HG02588 (cell line): ENCODE data around the gene KRTAP5-3.
"Not testable (repeated sequence)": the region's sequence is repeated elsewhere in the genome, so short reads cannot be mapped to it uniquely, and the experiment has no call there.

Experiments used
- ATAC-seq: cut with Tn5 transposase; IDR thresholded peaks from one replicate; pipeline ENCODE4 v1.9.1; 2021; ENCODE audit warnings: mild to moderate bottlenecking, moderate library complexity; ENCODE audit not compliant: unreplicated experiment

The KRTAP5-3 gene

DNA sequence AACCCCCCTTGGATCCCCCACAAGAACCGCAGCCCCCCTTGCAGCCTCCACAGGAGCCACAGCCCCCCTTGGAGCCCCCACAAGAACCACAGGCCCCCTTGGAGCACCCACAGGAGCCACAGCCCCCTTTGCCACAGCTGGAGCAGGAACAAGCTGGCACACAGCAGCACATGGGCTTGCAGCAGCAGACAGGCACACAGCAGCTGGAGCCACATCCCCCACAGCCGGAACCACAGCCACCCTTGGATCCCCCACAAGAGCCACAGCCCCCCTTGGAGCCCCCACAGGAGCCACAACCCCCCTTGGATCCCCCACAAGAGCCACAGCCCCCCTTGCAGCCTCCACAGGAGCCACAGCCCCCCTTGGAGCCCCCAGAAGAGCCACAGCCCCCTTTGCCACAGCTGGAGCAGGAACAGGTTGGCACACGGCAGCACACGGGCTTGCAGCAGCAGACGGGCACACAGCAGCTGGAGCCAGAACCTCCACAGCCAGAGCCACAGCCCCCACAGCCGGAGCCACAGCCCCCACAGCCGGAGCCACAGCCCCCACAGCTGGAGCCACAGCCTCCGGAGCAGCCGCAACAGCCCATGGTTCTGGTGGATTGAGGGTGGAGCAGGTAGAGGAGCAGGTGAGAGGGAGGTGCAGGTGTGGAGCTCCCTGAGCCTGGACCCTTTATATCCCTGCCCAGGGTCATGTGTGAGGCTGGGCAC, 23.4 kb downstream of the KRTAP5-3 start, which contains the start of gene KRTAP5-1:
TSS of gene KRTAP5-1 (minus strand) at position 623 of the 710 bp plus-strand sequence. CDS start at position 589, 34 bp downstream.
- ATAC-seq: not testable (repeated sequence)

GRCh38 chr11:1582909-1583308, 25.4 kb downstream of the KRTAP5-3 start:
- ATAC-seq: not testable (repeated sequence)

GRCh38 chr11:1581976-1582375, 26.3 kb downstream of the KRTAP5-3 start:
- ATAC-seq: no peak

DNA sequence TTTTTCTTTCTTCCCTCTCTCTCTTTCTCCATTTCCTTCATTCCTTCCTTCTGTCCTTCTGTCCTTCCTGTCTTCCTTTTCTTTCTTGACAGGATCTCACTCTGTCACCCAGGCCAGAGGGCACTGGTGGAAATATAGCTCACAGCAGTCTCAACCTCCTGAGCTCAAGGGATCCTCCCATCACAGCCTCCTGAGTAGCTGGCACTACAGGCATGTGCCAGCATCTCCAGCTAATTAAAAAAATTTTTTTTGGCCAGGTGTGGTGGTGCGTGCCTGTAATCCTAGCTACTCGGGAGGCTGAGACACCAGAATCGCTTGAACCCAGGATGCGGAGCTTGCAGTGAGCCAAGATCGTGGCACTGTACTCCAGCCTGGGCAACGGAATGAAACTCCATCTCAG, 31.4 kb downstream of the KRTAP5-3 start:
- no peak for ATAC-seq

- ATAC-seq: not testable (repeated sequence)
Observed at GRCh38 chr11:1575756-1576155, 32.5 kb downstream of the KRTAP5-3 start.

DNA sequence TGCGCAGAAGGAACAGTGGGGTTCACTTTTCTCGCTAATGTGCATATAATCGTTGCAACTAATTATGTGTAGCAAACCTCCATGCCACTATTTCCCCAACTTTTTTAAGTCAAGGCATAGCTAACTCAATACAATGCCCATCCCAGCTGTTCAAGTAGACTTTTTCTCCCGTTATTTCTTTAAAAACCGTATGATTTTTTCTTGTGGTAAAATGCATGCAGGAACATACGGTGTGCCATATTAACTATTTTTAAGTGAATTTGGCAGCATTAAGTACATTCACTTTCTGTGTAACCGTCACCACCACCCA, 33.4 kb downstream of the KRTAP5-3 start:
- ATAC-seq: no peak

- no peak for ATAC-seq
Observed at GRCh38 chr11:1574238-1574932, 33.9 kb downstream of the KRTAP5-3 start.

- no peak for ATAC-seq
Observed at GRCh38 chr11:1573903-1574237, 34.4 kb downstream of the KRTAP5-3 start.

DNA sequence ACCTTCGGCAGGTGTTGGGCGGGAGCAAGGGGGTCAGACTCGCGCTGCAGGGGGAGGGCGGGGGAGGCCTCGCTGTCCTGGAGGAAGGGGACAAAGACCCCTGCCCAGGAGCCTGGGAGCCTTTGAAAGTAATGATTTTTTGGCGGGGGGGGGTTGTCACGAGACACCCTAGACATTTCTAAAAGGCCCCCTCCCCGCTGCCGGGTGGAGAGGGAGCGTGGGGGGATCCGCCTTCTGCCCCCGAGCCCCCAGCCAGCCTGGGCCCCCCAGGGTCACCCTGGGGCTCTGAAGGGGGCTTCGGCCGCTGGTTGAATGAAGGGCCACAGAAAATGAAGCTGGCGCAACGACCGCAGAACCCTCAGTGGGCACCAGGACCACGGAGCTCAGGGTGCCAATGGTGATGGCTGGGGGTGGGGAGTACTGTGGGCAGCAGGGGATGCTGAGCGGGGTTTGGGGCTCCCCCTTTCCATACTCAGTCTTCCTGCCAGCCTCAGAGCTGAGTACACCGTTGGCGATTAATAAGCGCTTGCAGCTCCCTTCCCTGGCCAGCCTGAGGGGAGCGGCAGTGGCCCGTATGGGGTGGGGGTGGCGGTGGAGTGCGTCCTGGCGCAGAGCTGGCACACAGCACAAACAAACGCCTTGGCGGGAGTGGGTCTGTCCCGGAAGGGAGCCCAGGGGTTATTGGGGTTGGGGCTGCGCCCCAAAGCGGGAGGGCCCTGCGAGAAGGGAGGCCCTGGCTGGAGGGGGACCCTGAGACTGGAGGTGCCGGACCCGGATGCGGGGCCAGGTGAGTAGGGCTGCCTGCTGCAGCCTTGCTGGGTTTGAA, 35.0 kb downstream of the KRTAP5-3 start:
- no peak for ATAC-seq

DNA sequence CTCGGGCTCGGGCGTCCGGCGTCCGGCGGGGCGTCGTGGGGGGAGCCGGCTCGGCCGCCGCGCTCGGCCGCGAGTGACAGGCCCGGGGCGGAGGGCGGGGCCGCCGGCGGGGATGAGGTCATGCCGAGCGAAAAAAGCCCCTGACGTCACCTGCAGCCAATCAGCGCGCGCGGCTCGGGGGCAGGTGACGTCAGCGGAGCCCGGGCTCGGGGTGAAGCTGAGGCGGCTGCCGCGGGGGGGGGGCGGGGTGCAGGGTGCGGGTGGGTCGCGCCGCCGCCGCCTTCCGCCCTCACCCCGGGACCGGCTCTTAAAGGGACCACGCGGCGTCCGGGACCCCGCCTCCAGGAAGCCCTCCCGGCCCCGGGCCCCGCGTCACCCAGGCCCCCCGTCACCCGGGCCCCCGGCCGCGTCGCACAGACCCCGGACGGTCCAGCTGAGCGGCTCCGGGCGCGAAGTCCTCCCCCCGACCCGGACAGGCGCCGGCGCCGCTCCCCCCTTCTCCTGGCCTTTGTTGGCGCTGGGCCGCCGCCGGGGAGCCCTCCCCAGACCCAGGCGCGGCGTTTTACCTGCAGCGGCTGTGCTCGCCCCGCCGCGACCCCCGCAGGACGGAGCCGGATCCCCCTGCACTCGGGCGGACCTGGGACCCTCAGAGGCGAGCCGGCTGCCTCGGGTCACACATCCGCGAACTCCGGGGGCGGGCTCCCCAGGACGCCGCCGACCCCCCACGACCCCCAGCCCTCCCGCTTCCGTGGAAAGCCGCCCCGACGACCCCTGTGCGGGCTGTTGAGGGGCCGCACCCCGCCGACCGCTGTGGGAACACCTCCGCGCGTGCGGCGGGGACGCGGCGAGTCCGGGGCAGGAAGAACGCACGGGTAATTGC, 35.8 kb downstream of the KRTAP5-3 start, which contains the start of gene DUSP8:
TSS of gene DUSP8 (minus strand) at position 75 of the 880 bp plus-strand sequence. CDS start 6,445 bp downstream, outside the sequence.
- peak; percentile 59 for ATAC-seq

DNA sequence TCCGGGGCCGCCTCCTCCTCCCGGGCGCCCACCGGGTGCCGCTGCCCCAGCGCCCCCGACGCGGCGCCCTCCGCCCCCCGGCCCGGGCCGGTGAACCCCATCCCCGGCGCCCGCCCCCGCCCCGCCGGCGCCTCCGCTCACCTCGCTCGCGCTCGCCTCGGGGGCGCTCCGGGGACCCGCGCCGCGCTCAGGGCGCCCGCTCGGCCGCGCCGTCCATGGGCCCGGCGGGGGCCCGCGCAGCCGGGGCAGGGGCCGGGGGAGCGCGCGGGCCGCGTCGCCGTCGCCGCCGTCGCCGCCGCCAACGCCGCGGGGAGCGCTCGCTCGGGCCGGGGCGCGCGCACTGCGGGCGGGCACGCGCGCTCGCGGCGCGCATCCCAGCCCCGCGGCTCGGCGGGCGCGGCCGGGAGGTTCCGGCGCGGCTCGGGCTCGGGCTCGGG, 36.5 kb downstream of the KRTAP5-3 start:
- peak; percentile 12 for ATAC-seq

- no peak for ATAC-seq
Observed at GRCh38 chr11:1570896-1571759, 37.1 kb downstream of the KRTAP5-3 start.

GRCh38 chr11:1570531-1570895, 37.8 kb downstream of the KRTAP5-3 start:
- no peak for ATAC-seq

GRCh38 chr11:1570001-1570453, 38.2 kb downstream of the KRTAP5-3 start:
- no peak for ATAC-seq

- no peak for ATAC-seq
Observed at GRCh38 chr11:1569251-1569780, 38.9 kb downstream of the KRTAP5-3 start.

GRCh38 chr11:1568441-1568911, 39.8 kb downstream of the KRTAP5-3 start:
- ATAC-seq: no peak

GRCh38 chr11:1567721-1568100, 40.6 kb downstream of the KRTAP5-3 start:
- ATAC-seq: no peak

DNA sequence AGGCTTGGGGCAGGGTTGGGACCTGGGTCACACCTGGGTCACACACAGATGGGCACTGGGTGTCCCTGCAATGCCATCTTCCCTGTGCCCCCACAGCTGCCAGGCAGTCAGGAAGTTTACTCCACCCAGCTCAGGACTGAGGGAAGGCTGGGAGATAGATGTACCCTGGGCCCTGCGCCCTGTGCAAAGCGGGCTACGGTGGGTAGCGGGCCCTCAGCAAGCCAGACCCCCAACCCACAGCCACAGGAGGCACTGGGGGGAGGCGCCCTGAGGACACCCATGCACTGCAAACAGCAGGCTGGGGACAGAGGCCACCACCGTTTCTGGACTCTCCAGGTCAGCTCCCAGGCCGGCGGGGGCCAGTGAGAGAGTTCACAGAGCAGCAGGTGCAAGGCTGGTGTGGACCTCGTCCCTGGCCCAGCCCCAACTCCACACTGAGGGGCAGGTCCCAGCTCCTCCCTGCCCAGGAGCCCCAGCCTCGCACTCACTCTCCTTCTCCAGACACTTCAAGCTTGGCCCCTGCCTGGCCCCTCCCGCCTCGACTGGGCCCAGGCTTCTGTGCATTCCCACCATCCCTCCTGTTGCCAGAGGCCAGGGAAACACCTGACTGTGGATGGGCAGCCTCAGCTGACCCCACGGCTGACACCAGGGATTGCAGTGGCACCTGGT, 41.1 kb downstream of the KRTAP5-3 start:
- no peak for ATAC-seq
